GM06990 (cell line): ENCODE measurements around the gene MBL2.

ENCODE experiments used
- DNase-seq: peaks from one replicate; pipeline ENCODE4 v3.0.0-alpha.2; 2011; ENCODE audit not compliant: insufficient read length; ENCODE audit errors: extremely low read depth
- H3K27me3 ChIP-seq: replicated peaks from 2 replicates; pipeline ENCODE4 v1.6.0; 2011; ENCODE audit warnings: low read length; ENCODE audit not compliant: control insufficient read depth, insufficient read depth
- H3K36me3 ChIP-seq: 2 replicates; pipeline ENCODE4 v1.5.1; 2011; ENCODE audit warnings: low read length; ENCODE audit not compliant: control insufficient read depth, insufficient read depth
- H3K4me3 ChIP-seq: replicated peaks from 2 replicates; pipeline ENCODE4 v1.5.1; 2011; ENCODE audit warnings: low read depth, mild to moderate bottlenecking, control low read depth, low read length
- TF ChIP-seq, protein P1 (sequence below): IDR thresholded peaks from 2 replicates; pipeline ENCODE4 v1.5.1; 2011; ENCODE audit warnings: low read length, control low read depth, mild to moderate bottlenecking, inconsistent platforms; ENCODE audit not compliant: insufficient read depth, poor library complexity, severe bottlenecking

The MBL2 gene

DNA sequence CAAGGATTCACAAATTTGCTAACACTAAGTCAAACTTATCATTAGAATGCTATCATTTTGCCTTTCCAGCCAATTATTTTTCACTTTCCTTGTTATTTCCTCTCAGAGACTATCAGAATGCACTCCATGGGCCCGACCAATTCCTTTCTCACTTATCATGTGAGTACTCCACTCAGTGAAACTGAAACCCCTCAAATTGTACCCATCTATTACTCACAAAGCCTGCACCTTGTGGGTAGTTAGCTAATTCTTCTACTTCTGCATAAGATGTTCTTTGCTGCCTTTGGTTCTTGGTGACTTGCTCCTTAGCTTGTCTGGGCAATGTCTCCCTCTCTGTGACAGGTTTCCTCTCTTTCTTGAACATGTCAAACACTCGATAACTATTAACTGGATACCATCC is 35.2 kb upstream of the MBL2 start:
- Histone ChIP-seq H3K27me3 (no peaks in the 10 kb centered on the region), H3K36me3 (no peaks in the 10 kb centered on the region), H3K4me3 (no peak overlapping the region)
- no peak for DNase-seq
- TF ChIP-seq, protein P1, sequence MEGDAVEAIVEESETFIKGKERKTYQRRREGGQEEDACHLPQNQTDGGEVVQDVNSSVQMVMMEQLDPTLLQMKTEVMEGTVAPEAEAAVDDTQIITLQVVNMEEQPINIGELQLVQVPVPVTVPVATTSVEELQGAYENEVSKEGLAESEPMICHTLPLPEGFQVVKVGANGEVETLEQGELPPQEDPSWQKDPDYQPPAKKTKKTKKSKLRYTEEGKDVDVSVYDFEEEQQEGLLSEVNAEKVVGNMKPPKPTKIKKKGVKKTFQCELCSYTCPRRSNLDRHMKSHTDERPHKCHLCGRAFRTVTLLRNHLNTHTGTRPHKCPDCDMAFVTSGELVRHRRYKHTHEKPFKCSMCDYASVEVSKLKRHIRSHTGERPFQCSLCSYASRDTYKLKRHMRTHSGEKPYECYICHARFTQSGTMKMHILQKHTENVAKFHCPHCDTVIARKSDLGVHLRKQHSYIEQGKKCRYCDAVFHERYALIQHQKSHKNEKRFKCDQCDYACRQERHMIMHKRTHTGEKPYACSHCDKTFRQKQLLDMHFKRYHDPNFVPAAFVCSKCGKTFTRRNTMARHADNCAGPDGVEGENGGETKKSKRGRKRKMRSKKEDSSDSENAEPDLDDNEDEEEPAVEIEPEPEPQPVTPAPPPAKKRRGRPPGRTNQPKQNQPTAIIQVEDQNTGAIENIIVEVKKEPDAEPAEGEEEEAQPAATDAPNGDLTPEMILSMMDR = no peak

GRCh38 chr10:52805414-52806285 is 33.1 kb upstream of the MBL2 start:
- TF ChIP-seq, protein P1 = no peak
- no peaks in the 10 kb centered on the region for H3K36me3 ChIP-seq
- DNase-seq = no peak
- H3K27me3 ChIP-seq = no peaks in the 10 kb centered on the region
- no peak overlapping the region for H3K4me3 ChIP-seq

DNA sequence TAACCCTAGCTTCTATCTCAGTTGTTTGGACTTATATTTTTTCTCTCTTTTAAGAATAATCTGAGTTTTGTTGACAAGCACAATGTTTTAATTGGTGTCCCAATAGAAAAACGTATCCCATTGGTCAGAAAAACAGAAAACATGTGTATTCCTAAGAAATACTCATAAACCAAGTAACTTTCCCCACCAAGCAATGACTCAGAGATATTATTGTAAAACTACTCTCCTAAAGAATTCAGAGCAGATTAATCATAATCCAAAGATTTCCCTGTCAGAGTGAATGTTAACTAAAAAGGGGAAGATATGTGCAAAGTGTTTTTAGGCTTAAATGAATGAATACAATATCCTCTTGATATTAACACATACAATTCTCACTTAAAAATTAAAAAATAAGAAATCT is 29.4 kb upstream of the MBL2 start:
- no peak for DNase-seq
- TF ChIP-seq, protein P1 = no peak
- no peaks in the 10 kb centered on the region for H3K36me3 ChIP-seq
- no peak overlapping the region for H3K4me3 ChIP-seq
- H3K27me3 ChIP-seq = no peaks in the 10 kb centered on the region

DNA sequence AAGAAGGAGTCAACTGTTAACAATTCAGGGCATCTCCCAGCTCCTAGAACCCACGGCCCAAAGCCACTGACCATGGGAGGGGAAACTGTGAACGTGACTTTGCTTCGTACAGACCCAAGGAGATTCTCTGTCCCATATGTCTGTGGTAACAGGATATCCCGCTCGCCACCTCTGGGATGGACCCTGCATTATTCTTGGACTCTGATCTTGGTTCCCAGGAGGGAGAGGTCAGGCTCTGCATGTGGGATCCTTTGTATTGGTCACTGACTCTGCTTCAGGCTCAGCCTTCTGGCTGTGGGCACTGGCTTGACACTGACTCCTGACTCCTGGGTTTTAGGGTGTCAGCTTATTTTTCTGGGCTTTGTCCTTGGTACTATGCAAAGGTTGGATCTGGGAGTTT is 13.5 kb upstream of the MBL2 start:
- DNase-seq = no peak
- TF ChIP-seq, protein P1 = no peak

DNA sequence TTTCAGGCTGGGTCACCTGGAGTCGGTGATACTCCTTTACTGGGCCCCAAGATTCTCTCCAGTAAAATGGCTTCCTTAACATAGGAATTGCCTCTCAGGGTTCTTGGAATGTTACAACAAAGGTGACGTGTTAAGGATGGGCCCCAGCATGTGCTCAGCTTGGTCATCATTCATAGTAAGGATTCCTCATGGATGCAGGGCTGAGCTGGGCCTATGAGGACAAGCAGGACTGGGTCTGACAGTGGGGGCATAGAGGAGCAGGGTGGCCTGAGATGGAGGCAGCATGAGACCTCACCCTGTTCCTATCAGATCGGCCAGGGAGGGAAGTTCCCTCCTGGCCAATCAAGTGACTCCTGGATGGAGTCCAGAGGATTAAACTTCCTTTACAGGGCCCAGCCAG is 12.8 kb upstream of the MBL2 start:
- H3K4me3 ChIP-seq = no peak overlapping the region
- TF ChIP-seq, protein P1 = no peak
- H3K27me3 ChIP-seq = no peaks in the 10 kb centered on the region; the same call in 1 of the 2 replicates
- no peak for DNase-seq
- no peaks in the 10 kb centered on the region for H3K36me3 ChIP-seq

More for the DNA sequence above, 13.5 kb upstream of the MBL2 start:
- H3K36me3 ChIP-seq = no peaks in the 10 kb centered on the region
- no peak overlapping the region for H3K4me3 ChIP-seq
- H3K27me3 ChIP-seq = no peaks in the 10 kb centered on the region; the same call in 1 of the 2 replicates

GRCh38 chr10:52783726-52784125 is 11.1 kb upstream of the MBL2 start:
- no peak overlapping the region for H3K4me3 ChIP-seq
- TF ChIP-seq, protein P1 = no peak
- DNase-seq = no peak
- no peaks in the 10 kb centered on the region; the same call in 1 of the 2 replicates for H3K27me3 ChIP-seq
- H3K36me3 ChIP-seq = no peaks in the 10 kb centered on the region
